ENCODE data around the gene SPTBN1. TPM values are rescaled to one million over a fixed set of nuclear protein-coding genes. Genes with fewer than 3 reads are reported as not detected.
A peak's percentile ranks its signal among the peaks of the same experiment; 100 is the strongest.

Gene SPTBN1
- polyA plus RNA-seq, 2 donors: 19.7 to 24.1 TPM

DNA sequence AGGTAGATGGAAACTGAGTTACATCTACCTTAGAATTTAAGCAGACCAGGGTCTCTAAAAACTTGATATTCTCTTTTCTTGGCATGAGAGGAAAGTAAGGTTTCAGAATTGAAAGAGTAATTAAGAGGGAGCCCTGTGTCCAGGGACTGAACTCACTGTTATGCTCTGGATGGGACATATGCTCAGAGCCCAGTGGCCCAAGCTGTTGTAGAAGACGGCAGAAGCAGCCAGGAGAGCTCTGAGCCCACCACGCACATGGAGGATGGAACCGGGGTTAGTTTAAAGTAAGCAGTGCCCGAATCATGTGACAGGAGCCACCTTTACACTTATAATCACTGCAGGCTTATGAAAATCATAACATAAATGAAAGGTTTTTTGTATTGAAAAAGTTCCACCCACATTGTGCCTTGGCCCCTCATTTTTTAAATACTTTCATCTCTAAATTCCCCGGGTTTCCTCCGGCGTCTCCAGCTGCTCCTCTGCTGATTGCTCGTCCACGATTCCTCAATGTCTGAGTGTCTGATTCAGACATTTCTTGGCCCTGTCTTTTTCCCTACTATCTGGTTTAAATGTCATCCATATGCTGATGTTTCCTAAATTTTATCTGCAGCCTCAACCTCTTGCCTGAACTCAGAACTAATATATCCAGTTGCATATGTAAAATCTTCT is 36.1 kb upstream of the SPTBN1 start:
- Histone ChIP-seq H3K4me3 (ENCODE audit: low read depth in 1 of 2, low read length in 2 of 2) (no peak overlapping the region), H3K27ac (ENCODE audit: low read depth in 2 of 2, low read length in 1 of 2) (no peak overlapping the region), H3K4me1 (ENCODE audit: control insufficient read depth in 2 of 2, insufficient read depth in 2 of 2, low read length in 1 of 2) (no peaks in the 10 kb centered on the region), H3K9me3 (ENCODE audit: control insufficient read depth in 2 of 2, insufficient read depth in 1 of 2, low read depth in 1 of 2, low read length in 1 of 2) (no peaks in the 10 kb centered on the region), H3K36me3 (ENCODE audit: control insufficient read depth in 2 of 2, insufficient read depth in 2 of 2, low read length in 1 of 2) (no peaks in the 10 kb centered on the region), H3K27me3 (ENCODE audit: control insufficient read depth in 1 of 2, insufficient read depth in 2 of 2, low read length in 2 of 2) (no peaks in the 10 kb centered on the region)
- 63 to 72% methylated on average over 9 of the region's 9 CpGs for WGBS, 2 donors

DNA sequence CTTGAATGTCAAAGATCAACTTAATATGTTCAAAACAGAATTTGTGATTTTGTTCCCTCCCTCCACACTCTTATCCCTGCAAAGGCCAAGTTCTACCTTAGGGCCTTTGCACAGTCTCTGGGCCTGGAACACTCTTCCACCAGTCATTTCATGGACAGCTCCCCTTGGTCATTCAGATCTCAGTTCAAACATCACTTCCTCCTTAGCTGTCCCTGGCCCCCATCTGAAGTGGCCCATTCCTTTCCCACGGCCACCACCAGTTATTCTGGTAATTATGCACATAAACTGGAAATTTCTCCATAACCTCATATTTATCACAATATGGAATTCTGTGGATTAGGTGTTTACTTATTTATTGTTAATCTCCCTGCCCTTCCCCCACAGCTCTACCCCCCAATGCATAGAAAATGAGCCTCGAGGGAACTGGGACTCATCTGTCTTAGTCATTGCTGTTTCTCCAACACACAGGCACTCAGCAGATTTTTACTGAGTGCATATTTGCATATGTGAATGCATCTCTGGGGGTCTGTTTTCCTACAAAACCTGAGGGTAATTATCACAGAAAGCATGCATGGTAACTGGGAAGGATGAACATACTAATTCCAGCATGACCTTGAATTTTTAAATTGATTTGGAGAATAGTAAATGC is 35.5 kb upstream of the SPTBN1 start:
- no peak overlapping the region for H3K4me3 ChIP-seq (ENCODE audit: low read depth in 1 of 2, low read length in 2 of 2)
- H3K9me3 ChIP-seq (ENCODE audit: control insufficient read depth in 2 of 2, insufficient read depth in 1 of 2, low read depth in 1 of 2, low read length in 1 of 2): no peaks in the 10 kb centered on the region
- no peaks in the 10 kb centered on the region for H3K4me1 ChIP-seq (ENCODE audit: control insufficient read depth in 2 of 2, insufficient read depth in 2 of 2, low read length in 1 of 2)
- H3K27me3 ChIP-seq (ENCODE audit: control insufficient read depth in 1 of 2, insufficient read depth in 2 of 2, low read length in 2 of 2): no peaks in the 10 kb centered on the region
- 61 to 75% methylated on average over 2 of the region's 2 CpGs for WGBS, 2 donors
- no peaks in the 10 kb centered on the region for H3K36me3 ChIP-seq (ENCODE audit: control insufficient read depth in 2 of 2, insufficient read depth in 2 of 2, low read length in 1 of 2)
- H3K27ac ChIP-seq (ENCODE audit: low read depth in 2 of 2, low read length in 1 of 2): no peak overlapping the region

DNA sequence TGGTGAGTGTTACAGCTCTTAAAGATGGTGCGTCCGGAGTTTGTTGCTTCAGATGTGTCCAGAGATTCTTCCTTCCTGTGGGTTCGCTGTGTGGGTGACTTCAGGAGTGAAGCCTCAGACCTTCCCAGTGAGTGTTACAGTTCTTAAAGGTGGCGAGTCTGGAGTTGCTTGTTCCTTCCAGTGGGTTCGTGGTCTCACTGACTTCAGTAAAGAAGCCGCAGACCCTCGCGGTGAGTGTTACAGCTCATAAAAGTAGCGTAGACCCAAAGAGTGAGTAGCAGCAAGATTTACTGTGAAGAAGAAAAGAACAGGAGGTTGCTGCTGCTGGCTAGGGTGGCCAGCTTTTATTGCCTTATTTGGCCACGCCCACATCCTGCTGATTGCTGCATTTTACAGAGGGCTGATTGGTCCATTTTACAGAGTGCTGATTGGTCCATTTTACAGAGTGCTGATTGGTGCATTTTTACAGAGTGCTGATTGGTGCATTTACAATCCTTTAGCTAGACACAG is 34.0 kb upstream of the SPTBN1 start:
- WGBS, 2 donors: 74 to 85% methylated on average over 10 of the region's 10 CpGs
- Histone ChIP-seq H3K27me3 (ENCODE audit: control insufficient read depth in 1 of 2, insufficient read depth in 2 of 2, low read length in 2 of 2) (no peaks in the 10 kb centered on the region), H3K4me3 (ENCODE audit: low read depth in 1 of 2, low read length in 2 of 2) (no peak overlapping the region), H3K27ac (ENCODE audit: low read depth in 2 of 2, low read length in 1 of 2) (no peak overlapping the region), H3K36me3 (ENCODE audit: control insufficient read depth in 2 of 2, insufficient read depth in 2 of 2, low read length in 1 of 2) (no peaks in the 10 kb centered on the region), H3K4me1 (ENCODE audit: control insufficient read depth in 2 of 2, insufficient read depth in 2 of 2, low read length in 1 of 2) (no peaks in the 10 kb centered on the region), H3K9me3 (ENCODE audit: control insufficient read depth in 2 of 2, insufficient read depth in 1 of 2, low read depth in 1 of 2, low read length in 1 of 2) (no peaks in the 10 kb centered on the region)

- Histone ChIP-seq H3K27ac (ENCODE audit: low read depth in 2 of 2, low read length in 1 of 2) (no peak overlapping the region), H3K36me3 (ENCODE audit: control insufficient read depth in 2 of 2, insufficient read depth in 2 of 2, low read length in 1 of 2) (no peaks in the 10 kb centered on the region), H3K27me3 (ENCODE audit: control insufficient read depth in 1 of 2, insufficient read depth in 2 of 2, low read length in 2 of 2) (no peaks in the 10 kb centered on the region), H3K4me3 (ENCODE audit: low read depth in 1 of 2, low read length in 2 of 2) (no peak overlapping the region), H3K4me1 (ENCODE audit: control insufficient read depth in 2 of 2, insufficient read depth in 2 of 2, low read length in 1 of 2) (no peaks in the 10 kb centered on the region), H3K9me3 (ENCODE audit: control insufficient read depth in 2 of 2, insufficient read depth in 1 of 2, low read depth in 1 of 2, low read length in 1 of 2) (no peaks in the 10 kb centered on the region)
- WGBS, 2 donors: 60 to 66% methylated on average over 2 of the region's 2 CpGs
These were observed 32.9 kb upstream of the SPTBN1 start for GRCh38 chr2:54423213-54423612.

DNA sequence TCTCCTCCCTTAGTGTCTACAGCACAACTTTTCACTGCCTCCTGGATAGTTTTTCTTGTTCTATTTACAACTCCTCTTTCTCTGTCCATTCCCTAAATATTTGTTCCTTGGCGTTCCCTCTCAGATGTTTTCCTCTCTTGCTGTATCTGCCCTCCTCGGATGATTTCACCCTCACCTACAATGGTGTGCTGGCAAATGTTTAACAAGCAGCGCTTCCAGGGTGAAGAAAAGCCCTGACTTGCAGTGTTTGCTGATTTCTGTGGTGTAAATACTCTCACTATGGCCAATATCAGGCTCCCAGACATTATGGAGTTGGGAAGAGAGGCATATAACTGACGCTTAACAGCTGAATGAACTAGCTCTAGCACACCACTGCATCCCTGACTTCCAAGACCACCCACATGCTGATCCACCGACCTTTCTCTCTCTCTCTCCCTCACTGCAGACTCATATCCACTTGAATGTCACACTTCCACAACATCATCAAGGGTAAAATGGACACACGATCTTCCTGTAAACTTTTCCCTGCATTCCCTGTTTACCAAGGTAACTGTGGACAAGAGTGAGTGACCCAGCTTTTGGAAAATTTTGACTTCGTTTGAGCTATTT is 31.5 kb upstream of the SPTBN1 start:
- no peak overlapping the region for H3K4me3 ChIP-seq (ENCODE audit: low read depth in 1 of 2, low read length in 2 of 2)
- no peaks in the 10 kb centered on the region for H3K4me1 ChIP-seq (ENCODE audit: control insufficient read depth in 2 of 2, insufficient read depth in 2 of 2, low read length in 1 of 2)
- H3K9me3 ChIP-seq (ENCODE audit: control insufficient read depth in 2 of 2, insufficient read depth in 1 of 2, low read depth in 1 of 2, low read length in 1 of 2): no peaks in the 10 kb centered on the region
- no peaks in the 10 kb centered on the region for H3K36me3 ChIP-seq (ENCODE audit: control insufficient read depth in 2 of 2, insufficient read depth in 2 of 2, low read length in 1 of 2)
- no peak overlapping the region for H3K27ac ChIP-seq (ENCODE audit: low read depth in 2 of 2, low read length in 1 of 2)
- no peaks in the 10 kb centered on the region for H3K27me3 ChIP-seq (ENCODE audit: control insufficient read depth in 1 of 2, insufficient read depth in 2 of 2, low read length in 2 of 2)
- WGBS, 2 donors: 65 to 76% methylated on average over 7 of the region's 7 CpGs

GRCh38 chr2:54428108-54428831 is 27.9 kb upstream of the SPTBN1 start:
- 19 to 29% methylated on average over 3 of the region's 3 CpGs for WGBS, 2 donors
- Histone ChIP-seq H3K36me3 (ENCODE audit: control insufficient read depth in 2 of 2, insufficient read depth in 2 of 2, low read length in 1 of 2) (no peaks in the 10 kb centered on the region), H3K4me1 (ENCODE audit: control insufficient read depth in 2 of 2, insufficient read depth in 2 of 2, low read length in 1 of 2) (peaks cover 0 to 2% of the 10 kb centered on the region in 2 donors), H3K27me3 (ENCODE audit: control insufficient read depth in 1 of 2, insufficient read depth in 2 of 2, low read length in 2 of 2) (no peaks in the 10 kb centered on the region), H3K27ac (ENCODE audit: low read depth in 2 of 2, low read length in 1 of 2) (no peak overlapping the region), H3K9me3 (ENCODE audit: control insufficient read depth in 2 of 2, insufficient read depth in 1 of 2, low read depth in 1 of 2, low read length in 1 of 2) (no peaks in the 10 kb centered on the region), H3K4me3 (ENCODE audit: low read depth in 1 of 2, low read length in 2 of 2) (no peak overlapping the region)

- no peak overlapping the region for H3K4me3 ChIP-seq (ENCODE audit: low read depth in 1 of 2, low read length in 2 of 2)
- H3K9me3 ChIP-seq (ENCODE audit: control insufficient read depth in 2 of 2, insufficient read depth in 1 of 2, low read depth in 1 of 2, low read length in 1 of 2): no peaks in the 10 kb centered on the region
- H3K4me1 ChIP-seq (ENCODE audit: control insufficient read depth in 2 of 2, insufficient read depth in 2 of 2, low read length in 1 of 2): peaks cover 0 to 2% of the 10 kb centered on the region in 2 donors
- H3K36me3 ChIP-seq (ENCODE audit: control insufficient read depth in 2 of 2, insufficient read depth in 2 of 2, low read length in 1 of 2): no peaks in the 10 kb centered on the region
- 50 to 52% methylated on average over 5 of the region's 5 CpGs for WGBS, 2 donors
- no peak overlapping the region for H3K27ac ChIP-seq (ENCODE audit: low read depth in 2 of 2, low read length in 1 of 2)
- H3K27me3 ChIP-seq (ENCODE audit: control insufficient read depth in 1 of 2, insufficient read depth in 2 of 2, low read length in 2 of 2): no peaks in the 10 kb centered on the region
These were observed 27.1 kb upstream of the SPTBN1 start for GRCh38 chr2:54429054-54429453.

DNA sequence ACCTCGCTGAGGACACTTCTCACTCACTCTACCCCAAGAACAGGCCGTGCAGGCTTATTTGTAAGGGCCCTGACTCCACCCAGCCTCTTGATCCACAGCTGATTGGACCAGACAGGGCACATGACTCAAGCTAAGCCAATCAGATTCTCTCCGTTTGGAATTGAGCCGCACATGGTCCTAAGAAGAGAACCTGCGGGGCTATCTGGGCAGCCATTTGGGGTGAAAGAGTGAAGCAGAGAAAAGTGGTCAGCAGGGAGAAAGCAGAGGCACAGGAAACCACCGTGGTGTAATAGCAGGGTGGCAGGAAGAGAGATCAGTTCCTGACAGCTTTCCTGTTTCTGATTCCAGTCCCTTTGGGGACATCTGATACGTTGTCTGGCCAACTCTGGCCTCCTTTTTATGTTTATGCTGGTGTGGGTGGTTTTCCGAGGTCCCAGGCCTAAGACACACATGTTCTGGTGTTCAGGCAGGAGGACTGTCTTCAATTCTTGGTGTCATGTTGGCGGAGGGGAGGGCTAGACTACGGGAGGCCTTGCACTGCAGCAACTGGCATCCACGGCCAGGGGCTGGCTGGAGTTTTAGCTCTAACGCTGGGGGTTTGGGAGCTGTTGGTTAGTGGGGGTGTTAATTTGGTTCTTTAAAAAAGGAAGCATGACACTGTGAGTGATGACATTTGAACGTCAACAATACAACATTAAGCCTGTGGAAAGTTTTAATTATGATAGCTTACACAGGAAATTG is 26.1 kb upstream of the SPTBN1 start:
- Histone ChIP-seq H3K9me3 (ENCODE audit: control insufficient read depth in 2 of 2, insufficient read depth in 1 of 2, low read depth in 1 of 2, low read length in 1 of 2) (no peaks in the 10 kb centered on the region), H3K4me3 (ENCODE audit: low read depth in 1 of 2, low read length in 2 of 2) (no peak overlapping the region), H3K4me1 (ENCODE audit: control insufficient read depth in 2 of 2, insufficient read depth in 2 of 2, low read length in 1 of 2) (peaks cover 0 to 2% of the 10 kb centered on the region in 2 donors), H3K27me3 (ENCODE audit: control insufficient read depth in 1 of 2, insufficient read depth in 2 of 2, low read length in 2 of 2) (no peaks in the 10 kb centered on the region), H3K27ac (ENCODE audit: low read depth in 2 of 2, low read length in 1 of 2) (peak overlapping the region; percentile 34 to 45), H3K36me3 (ENCODE audit: control insufficient read depth in 2 of 2, insufficient read depth in 2 of 2, low read length in 1 of 2) (no peaks in the 10 kb centered on the region)
- WGBS, 2 donors: 70 to 76% methylated on average over 13 of the region's 13 CpGs

- H3K27ac ChIP-seq (ENCODE audit: low read depth in 2 of 2, low read length in 1 of 2): peak overlapping the region in 1 of 2 donors; percentile 52
- WGBS, 2 donors: 81% methylated on average over 5 of the region's 5 CpGs
- H3K9me3 ChIP-seq (ENCODE audit: control insufficient read depth in 2 of 2, insufficient read depth in 1 of 2, low read depth in 1 of 2, low read length in 1 of 2): no peaks in the 10 kb centered on the region
- H3K4me1 ChIP-seq (ENCODE audit: control insufficient read depth in 2 of 2, insufficient read depth in 2 of 2, low read length in 1 of 2): peaks cover 0 to 2% of the 10 kb centered on the region in 2 donors
- H3K36me3 ChIP-seq (ENCODE audit: control insufficient read depth in 2 of 2, insufficient read depth in 2 of 2, low read length in 1 of 2): no peaks in the 10 kb centered on the region
- H3K4me3 ChIP-seq (ENCODE audit: low read depth in 1 of 2, low read length in 2 of 2): no peak overlapping the region
- no peaks in the 10 kb centered on the region for H3K27me3 ChIP-seq (ENCODE audit: control insufficient read depth in 1 of 2, insufficient read depth in 2 of 2, low read length in 2 of 2)
These were observed 25.5 kb upstream of the SPTBN1 start for GRCh38 chr2:54430649-54431048.

Measured in esophagus (tissue), 2 donors.